GOT3 (cell line): Measurements from ENCODE around the gene SLC25A34.

ENCODE experiments used
- DNase-seq: peaks from one replicate; lab custom pipeline; 2025; ENCODE audit warnings: mixed read lengths; lab: John Stamatoyannopoulos, UW

SLC25A34 gene

DNA sequence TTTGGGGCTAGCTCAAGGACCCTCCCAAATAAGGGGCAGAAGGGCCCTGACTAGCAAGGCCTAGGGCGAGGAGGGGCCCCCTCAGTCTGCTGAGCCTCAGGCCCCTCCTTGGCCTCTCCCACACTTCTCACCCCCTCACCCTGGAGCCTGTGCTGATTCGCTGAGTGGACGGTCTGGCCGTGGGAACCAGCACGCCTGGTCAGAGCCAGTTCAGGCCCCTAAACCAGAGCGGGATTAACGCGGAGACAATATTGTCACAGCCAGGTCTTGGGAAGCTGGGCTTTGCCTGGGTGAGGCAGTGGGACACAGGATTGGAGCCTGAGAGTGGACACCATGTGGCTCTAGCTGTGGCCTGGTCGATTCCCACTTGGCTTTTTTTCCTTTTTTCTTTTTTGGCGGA lies 17.7 kb downstream of the SLC25A34 start:
- no peak for DNase-seq

DNA sequence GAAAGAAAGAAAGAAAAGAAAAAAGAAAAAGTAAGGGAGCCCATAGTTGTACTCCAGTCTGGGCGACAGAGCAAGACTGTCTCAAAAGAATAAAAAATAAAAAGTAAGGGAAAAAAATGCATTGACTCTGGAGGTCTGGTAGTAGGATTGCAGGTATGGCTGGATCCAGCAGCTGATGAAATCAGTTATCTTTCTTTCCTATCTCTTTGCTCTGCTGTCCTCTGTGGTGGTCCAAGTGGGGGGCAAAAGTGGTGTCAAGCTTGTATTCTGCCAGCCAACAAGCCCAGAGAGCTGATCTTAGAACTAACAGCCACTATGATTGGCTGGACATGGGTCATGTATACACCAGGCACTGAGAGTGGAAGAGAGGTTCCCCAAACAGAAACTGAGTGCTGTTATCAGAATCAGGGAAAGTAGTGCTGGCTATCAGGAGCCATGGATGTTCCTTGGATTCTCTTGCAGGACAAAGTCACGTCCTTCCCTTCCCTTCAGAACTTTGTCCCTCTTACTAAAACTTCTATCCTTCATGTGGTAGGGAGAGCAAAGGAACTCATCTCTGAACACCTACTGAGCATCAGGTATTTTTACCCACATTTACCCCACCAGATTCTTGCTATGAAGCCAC lies 19.1 kb downstream of the SLC25A34 start:
- no peak for DNase-seq

DNA sequence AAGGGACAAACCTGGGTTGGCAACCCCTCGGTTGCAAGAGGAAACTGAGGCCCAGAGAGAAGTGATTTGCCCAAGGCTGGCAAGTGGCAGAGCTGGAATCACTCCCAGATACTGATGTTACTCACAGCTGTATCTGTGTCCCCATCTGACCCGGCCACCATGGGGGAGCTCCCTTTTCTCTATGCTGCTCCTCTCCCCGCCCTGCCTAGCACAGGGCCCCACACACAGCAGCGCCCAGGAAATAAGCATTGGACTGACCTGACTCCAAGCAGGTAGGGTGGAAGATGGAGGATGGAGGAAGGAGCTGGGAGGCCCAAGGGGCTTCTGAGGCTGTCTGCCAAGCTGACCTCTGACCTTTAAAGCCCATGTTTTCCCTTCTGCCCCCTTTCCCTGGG lies 19.6 kb downstream of the SLC25A34 start:
- no peak for DNase-seq

DNA sequence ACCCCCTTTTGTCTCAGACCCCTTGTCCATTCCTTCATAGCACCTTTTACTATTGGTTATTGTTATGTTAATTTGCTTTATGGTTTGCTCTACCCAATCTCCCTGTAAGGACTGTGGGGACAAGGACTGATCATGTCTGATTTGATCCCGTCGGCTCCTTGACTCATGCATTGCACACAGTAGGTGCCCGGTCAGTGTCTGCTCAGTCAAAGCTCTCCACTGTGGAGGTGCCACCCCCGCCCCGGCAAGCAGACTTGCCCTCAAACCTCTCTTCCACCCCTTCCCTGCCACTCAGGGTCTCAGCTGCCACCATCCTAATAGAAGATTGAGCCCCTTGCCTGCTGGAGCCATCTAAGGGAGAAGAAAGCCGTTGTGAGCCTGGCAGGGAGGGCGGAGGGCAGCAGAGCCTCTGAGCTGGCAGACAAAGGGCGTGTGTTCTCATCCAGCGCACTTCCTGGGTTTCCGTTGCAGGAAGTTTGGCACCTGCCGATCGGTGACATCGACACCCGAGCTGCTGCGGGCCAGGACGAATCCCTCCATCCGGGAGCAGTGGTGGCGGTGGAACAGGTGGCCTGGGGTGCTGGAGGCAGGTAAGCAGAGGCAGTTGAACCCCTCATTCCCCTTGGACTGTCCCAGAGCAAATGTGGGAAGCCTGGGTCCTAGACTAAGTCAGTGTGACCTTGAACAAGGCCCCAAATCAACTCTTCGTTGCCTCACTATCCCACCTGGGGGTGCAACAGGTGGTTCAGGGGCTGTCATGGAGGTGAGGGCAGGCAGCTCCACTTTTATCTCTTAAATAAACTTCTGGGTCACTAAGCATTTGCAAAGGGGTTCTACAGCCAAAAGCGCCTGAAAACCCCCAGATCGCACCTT lies 20.3 kb downstream of the SLC25A34 start:
- no peak for DNase-seq

DNA sequence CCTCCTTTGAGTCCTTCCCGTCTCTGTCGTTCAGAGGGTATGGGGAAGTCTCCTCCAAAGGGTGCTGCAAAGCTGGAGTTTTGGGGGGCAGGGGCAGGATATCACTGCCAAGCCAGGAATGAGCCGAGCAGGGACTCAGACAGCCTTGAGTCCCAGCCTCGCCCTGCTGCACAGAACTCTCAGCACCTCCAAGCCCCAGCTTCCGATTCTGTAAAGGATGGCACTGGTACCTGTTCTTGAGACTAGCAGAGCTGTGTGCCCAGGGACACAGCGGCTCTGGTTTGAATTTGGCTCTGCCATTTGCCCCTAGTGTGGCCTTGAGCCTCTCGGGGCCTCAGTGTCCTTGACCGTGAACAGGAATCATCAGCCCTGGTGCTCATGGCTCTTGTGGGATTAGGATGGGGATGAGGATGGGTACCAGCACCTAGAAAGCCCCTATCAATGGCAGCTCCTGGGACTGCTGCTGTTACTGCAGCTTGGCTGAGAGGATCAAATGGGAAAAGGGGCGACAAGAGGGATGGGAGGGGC lies 21.0 kb downstream of the SLC25A34 start:
- no peak for DNase-seq

DNA sequence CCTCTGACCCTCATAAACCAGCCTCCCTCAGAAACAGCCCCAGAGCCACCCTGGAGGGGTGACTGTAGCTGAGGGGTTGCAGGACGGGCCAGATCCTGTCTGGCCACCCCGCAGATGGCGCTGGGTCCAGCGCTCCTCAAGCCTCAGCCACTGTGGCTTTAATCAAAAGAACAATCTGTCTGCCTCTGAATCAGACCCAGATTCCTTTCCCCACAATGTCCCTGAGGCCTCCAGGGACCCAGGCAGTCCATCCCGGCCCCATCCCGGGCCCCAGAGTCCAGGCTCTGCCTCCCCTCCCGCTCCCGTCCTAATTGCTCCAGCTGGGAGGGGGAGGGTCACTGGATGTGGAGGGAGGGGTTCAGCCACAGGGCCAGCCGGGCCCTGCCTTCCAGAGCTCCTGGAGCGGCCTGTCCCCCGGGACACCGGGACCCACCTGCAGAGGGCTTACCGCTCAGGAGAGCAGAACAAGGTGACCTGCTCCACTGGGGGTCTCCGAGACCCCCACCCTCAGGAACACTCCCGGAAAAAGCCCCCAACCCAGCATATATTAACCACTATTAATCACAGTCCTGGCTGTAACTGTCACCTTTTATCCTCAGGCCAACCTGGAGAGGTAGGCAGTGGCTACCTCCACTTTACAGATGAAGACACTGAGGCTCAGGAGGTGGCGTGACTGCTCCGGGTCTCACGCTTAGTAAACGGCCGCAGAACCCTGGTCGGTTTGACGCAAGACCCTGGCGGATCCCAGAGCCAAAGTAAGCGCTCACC lies 21.7 kb downstream of the SLC25A34 start:
- no peak for DNase-seq

DNA sequence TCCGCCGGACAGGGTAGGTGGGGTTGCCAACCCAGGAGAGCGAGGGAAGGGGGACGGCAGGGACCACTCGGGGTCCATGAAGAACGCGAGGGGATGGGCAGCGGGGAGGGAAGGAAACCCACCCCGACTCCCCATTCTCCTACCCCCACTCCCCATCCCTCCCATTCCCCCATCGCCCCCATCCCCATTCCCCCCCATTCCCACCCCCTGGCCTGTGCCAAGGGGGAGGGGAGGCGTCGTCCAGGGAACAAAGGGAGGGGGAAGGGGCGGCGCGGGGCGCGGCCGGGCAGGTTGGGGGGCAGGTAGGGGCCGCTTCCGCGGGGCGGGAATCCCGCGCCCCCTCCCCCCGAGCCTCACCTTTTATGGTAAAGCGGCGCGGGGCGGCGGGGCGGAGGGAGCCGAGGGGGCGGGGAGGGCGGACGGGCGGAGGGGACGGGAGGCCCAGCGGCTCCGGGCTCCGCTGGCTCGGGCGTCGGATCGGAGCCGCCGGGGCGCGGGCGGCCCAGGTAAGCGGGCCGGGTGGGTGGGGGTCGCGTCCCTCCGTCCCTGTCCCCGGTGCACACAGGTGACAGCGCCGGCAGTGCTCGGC lies 22.4 kb downstream of the SLC25A34 start, which contains the start of gene FBLIM1:
TSS of gene FBLIM1 (plus strand) at position 453 of the 589 bp plus-strand sequence. CDS start 6,189 bp downstream, outside the sequence.
- no peak for DNase-seq

DNA sequence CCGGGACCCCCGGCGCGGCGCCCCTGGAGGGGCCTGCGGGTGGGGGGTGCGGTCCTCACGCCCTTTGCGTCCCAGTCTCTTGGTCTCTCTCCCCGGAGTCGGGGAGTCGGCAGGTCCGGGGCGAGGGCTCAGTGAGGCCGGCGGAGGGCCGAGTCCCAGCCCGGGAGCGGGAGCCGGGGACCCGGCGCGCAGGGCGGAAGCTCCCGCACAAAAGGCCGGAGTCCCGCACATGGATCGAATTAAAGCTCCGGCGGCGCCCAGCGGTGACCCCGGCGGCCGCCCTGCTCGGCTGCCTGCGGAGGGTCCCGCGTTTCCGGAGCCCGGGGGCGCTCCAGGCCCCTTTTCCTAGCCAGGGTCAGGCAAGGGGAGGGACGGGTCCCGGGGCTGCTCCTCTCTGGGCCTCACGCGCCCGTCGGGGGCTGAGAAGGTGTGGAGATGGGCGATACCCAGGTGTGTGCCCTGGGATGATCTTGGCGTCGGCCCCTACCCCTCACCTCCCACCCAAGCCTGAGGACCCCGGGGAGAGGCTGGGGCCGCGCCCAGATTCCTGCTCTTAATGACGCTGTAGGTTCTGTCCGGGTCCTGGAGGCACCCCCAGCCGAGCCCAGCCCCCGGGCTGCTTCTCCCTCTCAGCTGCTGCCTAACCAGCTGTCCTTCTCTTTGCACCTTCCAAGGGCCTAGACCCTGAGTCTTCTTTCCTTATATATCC lies 23.0 kb downstream of the SLC25A34 start:
- no peak for DNase-seq

DNA sequence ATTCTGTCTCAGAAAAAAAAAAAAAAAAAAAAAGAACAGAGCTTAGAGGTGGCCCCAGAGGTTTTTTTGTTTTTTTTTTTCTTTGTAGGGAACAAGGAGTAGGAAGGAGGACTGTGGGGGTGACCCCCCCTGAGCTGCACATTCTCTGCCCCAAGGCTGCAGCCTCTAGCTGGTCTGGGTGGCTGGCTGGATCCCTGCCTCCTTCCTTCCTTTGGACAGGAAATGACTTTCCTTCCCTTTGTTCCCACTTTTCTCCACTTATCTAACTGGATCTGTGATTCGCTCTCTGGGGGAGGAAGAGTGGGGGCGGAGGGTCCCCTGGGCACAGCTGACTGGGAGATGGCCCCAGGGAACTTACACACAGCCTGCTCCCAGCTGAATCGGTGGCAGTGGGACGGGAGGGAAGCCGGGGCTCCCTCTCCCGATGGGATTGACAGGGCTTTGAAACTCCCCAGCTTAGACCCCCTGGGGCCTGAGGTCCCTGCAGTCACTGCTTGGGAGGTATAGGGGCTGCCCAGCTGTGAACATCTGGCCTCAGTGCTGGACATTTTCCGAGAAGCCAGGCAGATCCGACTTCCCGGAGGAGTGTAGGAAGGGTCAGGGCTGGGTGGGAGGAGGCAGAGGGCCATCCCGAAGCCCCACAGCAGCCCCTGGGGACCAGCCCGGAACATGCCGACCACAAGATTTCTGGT lies 24.6 kb downstream of the SLC25A34 start:
- DNase-seq, result no peak

DNA sequence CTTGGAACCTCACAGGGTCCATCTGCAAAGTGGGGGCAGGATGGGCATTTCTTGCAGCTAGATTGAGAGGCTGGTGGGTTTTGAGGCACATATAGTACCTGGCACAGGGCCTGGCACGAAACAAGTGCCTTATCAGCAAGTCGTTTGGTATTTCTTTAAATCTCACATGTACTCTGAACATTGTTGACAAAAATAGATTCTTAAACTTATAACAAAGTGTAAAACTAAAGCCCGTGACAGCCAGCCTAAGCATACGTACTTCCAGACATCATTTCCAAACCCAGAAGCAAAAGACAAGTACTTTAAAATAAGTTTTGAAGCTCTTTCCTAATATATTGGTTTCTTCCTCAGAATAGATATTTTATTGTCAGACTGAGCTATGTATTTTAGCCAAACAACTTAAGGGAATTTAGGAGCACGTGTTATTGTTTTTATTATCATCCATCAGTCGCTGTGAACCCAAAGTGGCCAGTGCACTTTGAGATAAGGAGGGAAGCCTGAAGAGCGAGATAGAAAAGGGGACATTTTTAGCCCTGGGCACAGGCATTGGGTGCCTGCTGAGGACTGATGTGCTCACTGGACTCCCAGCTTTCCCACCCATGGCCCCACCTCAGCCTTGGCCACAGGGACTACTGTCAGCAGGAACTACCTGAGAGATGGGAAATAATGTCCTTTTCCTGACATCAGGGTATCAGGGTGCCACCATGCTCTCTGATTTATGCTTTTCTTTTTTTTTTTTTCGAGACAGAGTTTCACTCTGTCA lies 25.5 kb downstream of the SLC25A34 start:
- DNase-seq, result no peak

DNA sequence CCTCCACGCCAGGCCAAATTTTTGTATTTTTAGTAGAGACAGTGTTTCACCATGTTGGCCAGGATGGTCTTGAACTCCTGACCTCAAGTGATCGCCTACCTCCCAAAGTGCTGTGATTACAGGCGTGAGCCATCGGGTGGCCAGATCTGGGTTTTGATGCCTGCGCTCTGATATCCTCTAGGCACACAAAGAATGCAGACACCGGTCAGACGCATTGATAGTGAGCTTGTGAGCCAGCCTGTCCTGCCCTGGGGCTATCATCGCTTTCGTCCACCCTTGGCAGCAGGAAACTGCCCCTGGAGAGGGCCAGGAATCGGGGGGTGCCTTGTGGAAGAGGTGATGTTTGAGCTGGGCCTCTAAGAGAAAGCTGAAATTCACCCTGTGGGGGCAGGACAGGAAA lies 26.5 kb downstream of the SLC25A34 start:
- no peak for DNase-seq

DNA sequence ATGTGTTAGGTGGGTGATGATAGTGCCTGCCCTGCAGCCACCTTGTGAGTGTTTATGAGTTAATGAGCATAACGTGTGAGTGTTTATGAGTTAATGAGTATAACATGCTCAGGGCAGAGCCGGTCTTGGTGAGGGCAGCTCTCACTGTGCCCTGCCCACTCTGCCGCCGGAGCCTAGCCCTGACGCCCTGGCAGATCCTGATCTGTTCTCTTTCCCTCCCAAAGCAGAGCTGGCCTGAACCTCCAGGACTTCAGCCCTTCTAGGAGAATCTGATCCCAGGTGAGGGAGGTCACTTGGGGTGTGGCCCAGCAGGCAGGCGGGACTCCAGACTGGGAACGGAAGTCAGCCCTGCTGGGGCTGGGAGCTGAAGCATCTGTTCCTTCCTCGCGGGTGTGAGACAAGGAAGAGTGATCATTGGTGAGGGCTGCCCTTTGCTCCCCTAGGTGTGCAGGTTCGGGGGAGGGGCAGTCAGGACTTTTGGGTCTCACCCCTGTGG lies 28.3 kb downstream of the SLC25A34 start:
- no peak for DNase-seq

DNA sequence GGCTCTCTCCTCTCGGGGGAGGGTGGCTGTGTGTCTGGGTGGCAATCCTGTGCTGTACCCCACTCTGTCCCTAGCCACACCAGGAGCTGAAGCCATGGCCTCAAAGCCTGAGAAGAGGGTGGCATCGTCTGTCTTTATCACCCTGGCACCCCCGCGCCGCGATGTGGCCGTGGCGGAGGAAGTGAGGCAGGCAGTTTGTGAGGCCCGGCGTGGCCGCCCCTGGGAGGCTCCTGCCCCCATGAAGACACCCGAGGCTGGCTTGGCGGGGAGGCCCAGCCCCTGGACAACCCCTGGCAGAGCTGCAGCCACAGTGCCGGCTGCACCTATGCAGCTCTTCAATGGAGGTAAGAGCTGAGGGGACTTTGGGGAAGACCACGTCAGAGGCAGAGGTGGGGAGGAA lies 28.8 kb downstream of the SLC25A34 start:
- DNase-seq, result no peak

DNA sequence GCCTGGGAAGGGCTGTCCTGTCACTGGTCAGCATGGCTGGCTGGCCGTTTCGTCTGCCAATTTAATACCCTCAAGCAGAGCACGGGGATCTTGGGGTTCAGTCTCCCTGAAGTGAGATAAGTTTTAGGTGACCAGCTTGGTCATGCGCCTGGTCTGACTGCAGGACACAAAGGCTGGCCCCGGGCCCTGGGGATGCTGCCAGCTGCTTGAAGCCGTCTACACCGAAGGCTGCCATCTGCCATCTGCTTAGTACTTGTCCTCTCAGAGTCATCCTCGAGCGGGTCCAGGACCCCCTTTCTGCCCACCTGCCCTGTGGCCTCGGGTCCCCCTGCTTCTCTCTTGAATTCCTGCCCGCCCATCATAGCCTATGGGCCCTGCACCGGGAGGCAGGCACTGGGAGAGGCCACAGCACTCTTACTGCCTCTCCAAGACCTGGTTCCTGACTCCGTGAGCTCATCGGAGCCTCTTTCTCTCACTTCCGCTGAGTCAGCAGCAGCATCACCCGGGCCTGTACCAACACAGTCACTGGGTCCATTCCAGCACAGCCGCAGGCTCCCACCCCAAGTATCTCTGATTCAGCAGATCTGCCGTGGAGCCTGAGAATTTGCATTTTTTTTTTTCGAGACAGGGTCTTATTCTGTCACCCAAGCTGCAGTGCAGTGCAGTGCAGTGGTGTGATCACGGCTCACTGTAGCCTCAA lies 29.6 kb downstream of the SLC25A34 start:
- no peak for DNase-seq

DNA sequence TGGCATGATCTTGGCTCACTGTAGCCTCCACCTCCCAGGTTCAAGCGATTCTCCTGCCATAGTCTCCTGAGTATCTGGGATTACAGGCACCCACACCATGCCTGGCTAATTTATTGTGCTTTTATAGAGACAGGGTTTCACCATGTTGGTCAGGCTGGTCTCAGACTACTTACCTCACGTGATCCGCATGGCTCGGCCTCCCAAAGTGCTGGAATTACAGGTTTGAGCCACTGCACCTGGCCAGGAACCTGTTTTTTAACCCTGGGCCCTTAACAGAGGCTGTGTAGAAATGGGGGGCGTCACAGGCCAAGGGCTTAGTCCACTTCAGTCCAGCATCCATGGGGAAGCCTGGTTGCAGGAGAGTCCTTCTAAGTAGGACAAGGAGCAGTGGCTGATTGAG lies 31.9 kb downstream of the SLC25A34 start:
- no peak for DNase-seq

DNA sequence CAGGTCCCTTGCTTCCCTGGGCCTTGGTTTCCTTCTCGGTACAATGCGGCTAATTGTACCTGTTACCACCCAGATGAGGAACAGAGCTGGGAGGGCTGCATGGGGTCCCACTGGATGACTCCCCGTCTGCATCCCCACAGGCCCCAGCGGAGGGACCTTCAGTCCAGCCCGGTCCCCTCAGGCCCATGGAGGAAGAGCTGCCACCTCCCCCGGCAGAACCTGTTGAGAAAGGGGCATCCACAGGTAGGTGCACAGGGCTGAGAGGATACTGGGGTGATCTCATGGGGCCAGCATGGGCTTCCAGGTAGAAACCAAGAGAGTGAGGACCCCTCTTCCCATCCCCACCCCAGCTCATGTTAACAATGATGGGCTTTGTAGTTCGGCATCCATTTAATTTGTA lies 32.3 kb downstream of the SLC25A34 start:
- DNase-seq, result no peak

DNA sequence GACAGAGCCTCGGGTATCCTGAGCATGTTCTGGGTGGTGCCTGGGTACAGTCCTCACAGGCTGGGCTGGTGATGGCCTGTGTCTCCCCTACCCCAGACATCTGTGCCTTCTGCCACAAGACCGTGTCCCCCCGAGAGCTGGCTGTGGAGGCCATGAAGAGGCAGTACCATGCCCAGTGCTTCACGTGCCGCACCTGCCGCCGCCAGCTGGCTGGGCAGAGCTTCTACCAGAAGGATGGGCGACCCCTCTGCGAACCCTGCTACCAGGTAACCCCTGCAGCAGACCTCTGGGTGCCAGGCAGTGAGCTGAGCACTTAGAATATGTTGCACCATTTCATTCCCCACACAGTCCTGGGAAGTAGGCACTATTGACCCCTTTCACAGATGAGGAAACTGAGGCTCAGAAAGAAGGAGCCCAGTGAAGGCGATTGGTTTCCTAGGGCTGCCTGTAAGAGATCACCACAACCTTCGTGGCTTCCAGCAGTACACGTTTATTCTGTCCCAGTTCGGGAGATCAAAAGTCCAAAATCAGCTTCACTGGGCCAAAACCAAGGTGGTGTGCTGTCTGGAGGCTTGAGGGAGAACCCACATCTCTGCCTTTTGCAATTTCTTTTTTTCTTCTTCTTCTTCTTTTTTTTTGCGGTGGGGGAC lies 34.4 kb downstream of the SLC25A34 start:
- DNase-seq, result no peak

DNA sequence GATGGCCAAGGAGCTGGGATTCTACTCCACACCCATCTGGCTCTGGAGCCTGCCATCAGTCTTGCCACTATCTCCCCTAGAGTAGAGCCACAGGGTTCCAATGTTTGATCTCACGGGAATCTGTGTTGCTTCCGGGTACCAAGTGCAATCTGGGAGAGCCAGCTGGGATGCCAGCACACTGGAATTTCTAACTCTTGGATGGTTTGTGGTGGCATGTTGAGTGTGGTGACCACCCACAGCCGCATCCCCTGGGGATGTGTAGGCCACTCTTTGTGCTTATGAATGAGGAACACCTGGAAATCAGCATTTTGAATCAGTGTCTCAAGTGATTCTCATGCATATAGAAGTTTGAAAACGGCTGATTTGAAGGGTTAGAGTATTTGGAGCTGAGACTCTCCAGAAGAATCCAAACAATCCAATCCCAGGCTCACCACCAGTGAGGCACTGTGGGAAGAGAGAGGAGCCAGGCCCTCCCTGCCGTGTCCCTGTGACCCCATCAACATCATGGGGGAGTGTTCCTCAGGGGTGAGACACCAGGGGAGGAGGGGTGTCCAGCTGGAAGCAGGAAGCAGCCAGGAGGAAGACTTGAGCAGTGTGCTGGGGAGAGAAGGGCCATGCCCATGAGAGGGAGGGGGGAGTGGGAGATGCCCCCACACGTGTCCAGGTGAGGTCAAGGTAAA lies 35.9 kb downstream of the SLC25A34 start:
- no peak for DNase-seq
